Spleen (tissue), 7 donors: ENCODE data around the gene TTLL6.

Experiments
- CTCF ChIP-seq, 11 experiments: fragments of 200-600 bp in 7 of 11; fragments of 450-650 bp in 4 of 11; sonication (generic) in 4 of 11; IDR thresholded peaks in 8 of 11; conservative IDR thresholded peaks in 3 of 11; 1 replicate in 7 of 11; 2 replicates in 4 of 11; pipeline versions ENCODE4 v1.4.0 to v1.8.0; 2016 to 2021; ENCODE audit warnings: antibody characterized with exemption in 11 of 11, inconsistent platforms in 4 of 11, mild to moderate bottlenecking in 1 of 11
- POLR2A ChIP-seq, 3 donors: fragments of 450-650 bp; IDR thresholded peaks; one replicate each; pipeline ENCODE4 v1.5.1; 2017; ENCODE audit warnings: antibody characterized with exemption in 3 of 3, mild to moderate bottlenecking in 1 of 3
- POLR2AphosphoS5 ChIP-seq, 3 donors: sonication (generic); formaldehyde crosslinking; IDR thresholded peaks; one replicate each; pipeline ENCODE4 v1.5.1; 2017; ENCODE audit warnings: antibody characterized with exemption in 3 of 3
- donor health status: DM: no; HTN: no; CAD: no; lungs with moderate emphysema.
- donor health status: DM: no; HTN: no; CAD: no.
- donor health status: DM: no; HTN: no; CAD: no.

GRCh38 chr17:48815311-48815710 lies 1.7 kb downstream of the TTLL6 start:
- TF ChIP-seq CTCF (IDR thresholded peaks at IDR 0.05 in 8 of 11, conservative IDR thresholded peaks at IDR 0.05 in 3 of 11) (no peak), POLR2A (IDR thresholded peaks at IDR 0.05) (no peak), POLR2AphosphoS5 (IDR thresholded peaks at IDR 0.05) (no peak)
